ENCODE results near the gene LMBR1L.

LMBR1L gene

DNA sequence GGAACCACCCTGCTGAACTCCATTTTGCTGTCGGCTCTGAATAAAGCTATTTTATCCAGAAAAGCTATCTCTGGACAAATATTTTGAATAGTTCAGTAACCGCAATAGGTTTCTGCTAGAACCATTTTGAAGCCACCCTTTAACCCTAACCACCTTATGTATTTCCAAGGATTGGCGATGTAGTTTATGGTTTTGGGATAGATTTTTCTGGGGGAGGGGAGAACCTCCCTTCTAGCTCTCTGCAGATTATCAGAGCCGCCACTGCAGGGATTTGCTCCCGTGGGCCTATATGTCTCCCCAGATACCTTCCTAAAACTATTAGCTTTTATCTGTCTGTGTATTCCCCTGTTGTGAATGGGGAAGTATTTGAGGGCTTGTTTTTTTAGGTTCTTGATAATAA is 22.4 kb upstream of the LMBR1L start:
- DNase-seq = no peak
- TF ChIP-seq, protein P1, sequence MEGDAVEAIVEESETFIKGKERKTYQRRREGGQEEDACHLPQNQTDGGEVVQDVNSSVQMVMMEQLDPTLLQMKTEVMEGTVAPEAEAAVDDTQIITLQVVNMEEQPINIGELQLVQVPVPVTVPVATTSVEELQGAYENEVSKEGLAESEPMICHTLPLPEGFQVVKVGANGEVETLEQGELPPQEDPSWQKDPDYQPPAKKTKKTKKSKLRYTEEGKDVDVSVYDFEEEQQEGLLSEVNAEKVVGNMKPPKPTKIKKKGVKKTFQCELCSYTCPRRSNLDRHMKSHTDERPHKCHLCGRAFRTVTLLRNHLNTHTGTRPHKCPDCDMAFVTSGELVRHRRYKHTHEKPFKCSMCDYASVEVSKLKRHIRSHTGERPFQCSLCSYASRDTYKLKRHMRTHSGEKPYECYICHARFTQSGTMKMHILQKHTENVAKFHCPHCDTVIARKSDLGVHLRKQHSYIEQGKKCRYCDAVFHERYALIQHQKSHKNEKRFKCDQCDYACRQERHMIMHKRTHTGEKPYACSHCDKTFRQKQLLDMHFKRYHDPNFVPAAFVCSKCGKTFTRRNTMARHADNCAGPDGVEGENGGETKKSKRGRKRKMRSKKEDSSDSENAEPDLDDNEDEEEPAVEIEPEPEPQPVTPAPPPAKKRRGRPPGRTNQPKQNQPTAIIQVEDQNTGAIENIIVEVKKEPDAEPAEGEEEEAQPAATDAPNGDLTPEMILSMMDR (IDR thresholded peaks at IDR 0.05) = no peak
- H3K4me3 ChIP-seq = peak overlapping the region; percentile 75 to 100
- no peaks in the 10 kb centered on the region for H3K9me3 ChIP-seq
- H3K36me3 ChIP-seq = peaks cover 13 to 17% (median 14%) of the 10 kb centered on the region in 3 donors
- H3K4me1 ChIP-seq = peaks cover 0 to 37% (median 18%) of the 10 kb centered on the region in 4 donors
- intact Hi-C loops (cut with DNase I; ENCODE audit: low total_unique reads) = loop anchor here (5.0 kb wide), 3 partner anchors 69 to 1296 kb away; no protein-coding TSS in a partner anchor
- peak overlapping the region; percentile 97 to 100 for H3K27ac ChIP-seq
- H3K27me3 ChIP-seq = no peaks in the 10 kb centered on the region

DNA sequence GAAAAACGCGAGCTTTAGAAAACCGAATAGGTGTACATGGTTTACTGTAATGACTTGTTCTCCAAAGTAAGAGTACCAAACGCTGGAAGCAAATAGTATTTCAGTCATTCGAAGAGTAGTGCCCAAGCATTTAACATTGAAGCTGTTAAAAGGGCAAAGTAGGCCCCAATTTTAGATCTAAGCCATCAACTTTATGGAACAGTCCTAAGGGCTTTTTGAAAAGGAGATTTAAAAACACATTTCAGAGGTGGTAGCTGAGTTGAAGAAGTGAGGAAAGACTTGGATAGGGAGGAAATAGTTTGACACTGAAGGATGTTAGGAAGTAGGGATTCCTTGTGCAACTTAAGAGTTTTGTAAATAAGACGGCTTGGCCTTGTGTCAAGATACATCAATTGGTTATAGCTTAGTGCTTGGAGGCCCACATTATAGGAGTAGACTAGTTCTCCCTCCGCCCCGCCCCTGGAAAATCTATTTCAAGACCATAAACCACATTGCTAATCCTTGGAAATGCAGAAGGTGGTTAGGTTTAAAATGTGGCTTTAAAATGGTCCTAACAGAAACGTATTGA is 21.3 kb upstream of the LMBR1L start:
- Histone ChIP-seq H3K9me3 (no peaks in the 10 kb centered on the region), H3K27me3 (no peaks in the 10 kb centered on the region), H3K36me3 (peaks cover 19 to 25% (median 20%) of the 10 kb centered on the region in 3 donors), H3K4me1 (peaks cover 0 to 37% (median 19%) of the 10 kb centered on the region in 4 donors), H3K27ac (peak overlapping the region; percentile 97 to 100), H3K4me3 (peak overlapping the region; percentile 75 to 100)
- no peak for DNase-seq
- TF ChIP-seq, protein P1 (IDR thresholded peaks at IDR 0.05) = no peak
- intact Hi-C loops (cut with DNase I; ENCODE audit: low total_unique reads) = loop anchor here (5.0 kb wide), 3 partner anchors 70 to 1295 kb away; no protein-coding TSS in a partner anchor

DNA sequence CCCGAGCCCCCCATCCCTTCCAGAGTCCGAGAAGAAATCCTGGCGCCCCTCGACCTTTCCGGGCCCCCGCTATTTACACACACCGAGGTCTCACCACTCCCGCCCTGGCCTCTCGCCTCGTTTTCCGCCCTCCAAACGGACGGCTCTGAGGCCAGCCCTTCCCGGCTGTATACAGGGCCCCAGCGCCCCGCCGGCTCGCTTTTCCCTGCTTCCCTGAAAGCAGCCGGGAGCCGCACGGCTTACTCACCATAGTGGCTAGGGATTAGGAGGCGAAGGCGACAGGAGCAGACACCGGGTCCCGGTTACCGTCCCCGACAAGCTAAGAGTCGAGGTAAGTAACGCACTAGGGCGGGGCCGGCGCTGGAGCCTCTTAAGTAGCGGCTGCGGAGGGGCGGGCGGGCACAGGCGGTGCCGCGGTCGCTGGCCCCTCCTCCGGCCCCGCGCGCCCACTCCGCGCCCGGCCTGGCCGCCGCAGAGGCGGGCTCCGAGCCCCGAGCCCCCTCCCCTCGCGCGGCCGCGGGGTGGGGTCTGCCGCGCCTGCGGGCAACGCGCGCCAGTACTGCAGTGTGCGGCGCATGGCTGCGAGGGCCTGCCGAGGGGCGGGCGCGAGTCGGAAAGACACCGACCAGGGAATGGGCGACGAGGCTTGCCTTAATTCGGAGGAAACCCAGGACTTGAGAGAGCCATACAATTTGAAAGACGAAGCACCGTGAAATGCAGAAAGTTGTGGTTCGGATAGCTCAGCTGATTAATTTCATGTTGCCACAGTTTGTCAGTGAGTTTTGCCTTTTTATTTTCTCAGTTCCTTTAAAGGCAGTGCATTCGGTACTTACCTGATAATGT is 20.6 kb upstream of the LMBR1L start, which contains the start of gene TUBA1B:
TUBA1B (minus strand) TSS at position 345 of the 843 bp plus-strand sequence; CDS start at position 250, 95 bp downstream.
- H3K4me3 ChIP-seq = peak within 1 kb of the TSS; percentile 75 to 100
- peaks cover 0 to 37% (median 20%) of the 10 kb centered on the region in 4 donors for H3K4me1 ChIP-seq
- peaks cover 19 to 28% (median 20%) of the 10 kb centered on the region in 3 donors for H3K36me3 ChIP-seq
- intact Hi-C loops (cut with DNase I; ENCODE audit: low total_unique reads) = loop anchor here (5.0 kb wide), 3 partner anchors 71 to 1294 kb away; no protein-coding TSS in a partner anchor
- DNase-seq = peak; percentile 92 to 95
- H3K27ac ChIP-seq = peak within 1 kb of the TSS; percentile 97 to 100
- TF ChIP-seq, protein P1 (IDR thresholded peaks at IDR 0.05) = peak in 1 of 2 experiments; percentile 5
- no peaks in the 10 kb centered on the region for H3K27me3 ChIP-seq
- H3K9me3 ChIP-seq = no peaks in the 10 kb centered on the region

DNA sequence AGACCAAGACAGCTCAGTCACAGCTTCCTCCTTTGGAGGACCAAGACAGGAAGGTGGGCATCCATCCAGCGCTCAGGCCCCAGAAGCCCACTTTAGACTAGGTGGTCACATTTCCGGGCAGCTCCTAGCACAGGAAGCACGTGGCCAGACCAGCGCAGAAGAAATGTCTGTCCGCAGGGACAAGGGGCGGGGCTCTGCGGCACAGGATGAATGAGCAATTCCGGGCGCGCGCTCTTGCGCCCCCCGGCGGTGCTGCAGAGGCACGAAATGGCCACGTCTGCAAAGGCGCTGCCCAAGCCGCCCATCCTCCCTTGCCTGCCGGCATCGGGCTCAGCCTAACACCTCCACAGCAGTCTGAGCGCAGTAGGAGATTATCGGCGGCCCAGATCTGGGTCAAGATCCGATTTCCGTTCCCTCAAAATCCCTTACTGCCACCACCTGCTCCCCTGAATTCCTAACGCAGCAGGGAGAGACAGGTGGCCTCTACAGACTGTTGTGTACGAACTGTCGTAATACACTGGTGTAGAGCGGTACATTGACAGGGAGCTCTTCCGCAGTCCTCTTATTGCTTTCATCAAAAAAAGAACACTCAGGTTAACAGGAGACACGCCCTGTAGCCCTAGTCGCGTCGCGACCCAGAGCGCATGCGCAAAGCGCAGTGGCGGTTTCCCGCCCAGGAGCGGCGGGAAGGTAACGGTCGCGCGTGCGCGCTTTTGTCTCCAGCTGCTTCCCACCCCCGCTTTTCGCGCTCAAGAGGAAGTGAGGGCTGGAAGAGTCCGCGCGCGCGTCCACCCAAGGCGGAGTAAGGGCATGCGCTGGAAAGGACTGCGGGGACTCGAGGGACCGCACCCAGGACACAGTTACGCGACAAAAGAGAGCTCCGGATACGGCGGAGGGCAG is 19.8 kb upstream of the LMBR1L start:
- DNase-seq = peak; percentile 94 to 97
- no peaks in the 10 kb centered on the region for H3K27me3 ChIP-seq
- H3K36me3 ChIP-seq = peaks cover 19 to 28% (median 20%) of the 10 kb centered on the region in 3 donors
- H3K27ac ChIP-seq = peak overlapping the region; percentile 97 to 100
- intact Hi-C loops (cut with DNase I; ENCODE audit: low total_unique reads) = loop anchor here (5.0 kb wide), 3 partner anchors 72 to 1293 kb away; no protein-coding TSS in a partner anchor
- no peaks in the 10 kb centered on the region for H3K9me3 ChIP-seq
- TF ChIP-seq, protein P1 (IDR thresholded peaks at IDR 0.05) = peak; percentile 90 to 92
- H3K4me1 ChIP-seq = peaks cover 0 to 37% (median 20%) of the 10 kb centered on the region in 4 donors
- H3K4me3 ChIP-seq = peak overlapping the region; percentile 75 to 100
